HG03039 (cell line): Measurements from ENCODE around the gene CLEC4M.
"Not testable (repeated sequence)": the region's sequence is repeated elsewhere in the genome, so short reads cannot be mapped to it uniquely, and the experiment has no call there.

Experiments
- ATAC-seq: cut with Tn5 transposase; IDR thresholded peaks from one replicate; pipeline ENCODE4 v1.9.1; 2021; ENCODE audit warnings: mild to moderate bottlenecking, moderate library complexity; ENCODE audit not compliant: unreplicated experiment

The CLEC4M gene

DNA sequence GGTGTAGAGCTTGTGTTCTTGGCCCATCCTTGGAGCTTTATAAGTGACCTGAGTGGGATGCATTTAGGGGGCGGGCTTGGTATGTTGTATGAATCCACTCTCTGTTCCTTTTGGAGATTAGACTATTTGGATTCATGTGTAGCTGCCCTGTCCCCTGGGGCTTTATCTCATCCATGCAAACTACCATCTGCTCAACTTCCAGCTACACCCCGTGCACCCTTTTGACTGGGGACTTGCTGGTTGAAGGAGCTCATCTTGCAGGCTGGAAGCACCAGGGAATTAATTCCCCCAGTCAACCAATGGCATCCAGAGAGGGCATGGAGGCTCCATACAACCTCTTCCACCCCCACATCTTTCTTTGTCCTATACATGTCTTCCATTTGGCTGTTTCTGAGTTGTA lies 6.1 kb downstream of the CLEC4M start:
- no peak for ATAC-seq

DNA sequence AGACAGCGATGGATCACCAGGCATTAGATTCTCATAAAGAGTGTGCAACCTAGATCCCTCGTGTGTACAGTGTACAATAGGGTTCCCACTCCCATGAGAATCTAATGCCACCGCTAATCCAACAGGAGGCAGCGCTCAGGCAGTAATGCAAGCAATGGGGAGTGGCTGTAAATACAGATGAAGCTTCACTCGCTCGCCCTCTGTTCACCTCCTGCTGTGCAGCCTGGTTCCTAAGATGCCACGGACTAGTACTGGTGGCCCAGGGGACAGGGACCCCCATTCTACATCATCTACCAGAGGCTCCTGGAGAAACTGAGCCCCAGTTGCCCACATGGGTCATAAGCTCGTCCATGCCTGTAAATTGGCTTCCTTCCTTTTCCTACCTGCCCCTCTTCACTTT lies 8.0 kb downstream of the CLEC4M start:
- no peak for ATAC-seq

DNA sequence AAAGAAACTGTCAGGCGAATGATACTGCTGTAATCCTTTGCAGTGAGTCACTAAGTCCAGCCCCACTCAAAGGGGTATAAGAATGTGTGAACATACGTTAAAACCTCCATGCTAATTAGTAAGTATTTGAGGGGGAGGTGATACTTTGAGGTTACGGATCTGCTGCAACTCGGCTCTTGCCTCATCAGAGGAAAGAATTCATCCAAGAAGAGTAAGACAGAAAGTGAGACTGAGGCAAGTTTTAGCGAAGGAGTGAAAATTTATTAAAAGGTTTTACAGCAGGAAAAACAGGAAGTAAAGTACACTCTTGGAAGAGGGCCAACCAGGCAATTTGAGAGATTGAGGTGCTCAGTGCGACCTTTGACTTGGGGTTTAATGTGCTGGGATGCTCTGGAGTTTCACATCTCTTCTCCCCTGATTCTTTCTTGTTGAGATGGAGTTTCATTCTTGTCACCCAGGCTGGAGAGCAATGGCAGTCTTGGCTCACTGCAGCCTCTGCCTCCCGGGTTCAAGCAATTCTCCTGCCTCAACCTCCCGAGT lies 9.8 kb downstream of the CLEC4M start:
- no peak for ATAC-seq

DNA sequence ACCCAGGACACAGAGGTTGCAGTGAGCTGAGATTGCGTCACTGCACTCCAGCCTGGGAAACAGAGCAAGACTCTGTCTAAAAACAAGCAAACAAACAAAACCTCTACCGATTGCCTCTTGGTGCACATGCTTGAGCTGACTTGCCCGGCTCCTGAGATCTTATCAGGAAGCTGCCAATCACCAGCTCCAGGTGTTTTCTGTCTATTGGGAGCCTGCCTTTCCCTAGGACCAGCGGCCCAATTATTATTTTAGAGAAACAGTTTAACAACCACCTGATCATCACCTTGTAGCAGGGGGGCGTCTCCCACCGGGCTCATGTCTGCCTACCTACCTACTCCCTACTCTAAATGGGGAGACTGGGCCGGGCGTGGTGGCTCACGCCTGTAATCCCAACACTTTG lies 10.8 kb downstream of the CLEC4M start:
- ATAC-seq: no peak

DNA sequence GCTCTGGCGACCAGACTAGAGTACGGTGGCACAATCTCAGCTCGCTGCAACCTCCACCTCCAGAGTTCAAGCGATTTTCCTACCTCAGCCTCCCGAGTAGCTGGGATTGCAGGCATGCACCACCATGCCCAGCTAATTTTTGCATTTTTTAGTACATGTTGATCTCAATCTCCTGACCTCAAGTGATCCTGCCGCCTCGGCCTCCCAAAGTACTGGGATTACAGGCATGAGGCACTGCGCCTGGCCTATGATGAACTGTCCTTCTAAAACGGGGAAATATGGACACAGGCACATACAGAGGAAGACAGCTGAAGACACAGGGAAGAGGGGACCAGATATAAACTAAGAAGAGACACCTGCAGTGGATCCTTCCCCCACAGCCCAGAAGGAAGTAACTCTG lies 12.7 kb downstream of the CLEC4M start:
- ATAC-seq: no peak

DNA sequence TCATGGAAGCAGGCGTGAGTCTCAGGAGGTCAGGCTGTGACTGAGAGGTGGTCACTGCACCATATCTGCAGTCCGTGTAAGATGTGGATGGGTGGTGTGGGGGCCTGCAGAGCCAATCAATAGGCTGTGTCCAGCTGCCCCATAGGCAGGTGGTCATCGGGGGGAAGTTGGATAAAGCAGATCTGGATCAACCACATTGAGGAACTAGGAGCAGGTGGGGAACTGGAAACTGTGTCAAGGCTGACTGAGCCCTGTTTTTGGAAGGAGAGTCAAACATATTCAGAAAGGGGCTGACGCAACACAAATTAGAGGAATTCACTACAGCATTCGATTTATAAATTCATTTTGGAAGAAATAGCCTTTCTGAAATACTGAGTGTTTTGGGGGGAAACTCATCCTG lies 15.0 kb downstream of the CLEC4M start:
- no peak for ATAC-seq

DNA sequence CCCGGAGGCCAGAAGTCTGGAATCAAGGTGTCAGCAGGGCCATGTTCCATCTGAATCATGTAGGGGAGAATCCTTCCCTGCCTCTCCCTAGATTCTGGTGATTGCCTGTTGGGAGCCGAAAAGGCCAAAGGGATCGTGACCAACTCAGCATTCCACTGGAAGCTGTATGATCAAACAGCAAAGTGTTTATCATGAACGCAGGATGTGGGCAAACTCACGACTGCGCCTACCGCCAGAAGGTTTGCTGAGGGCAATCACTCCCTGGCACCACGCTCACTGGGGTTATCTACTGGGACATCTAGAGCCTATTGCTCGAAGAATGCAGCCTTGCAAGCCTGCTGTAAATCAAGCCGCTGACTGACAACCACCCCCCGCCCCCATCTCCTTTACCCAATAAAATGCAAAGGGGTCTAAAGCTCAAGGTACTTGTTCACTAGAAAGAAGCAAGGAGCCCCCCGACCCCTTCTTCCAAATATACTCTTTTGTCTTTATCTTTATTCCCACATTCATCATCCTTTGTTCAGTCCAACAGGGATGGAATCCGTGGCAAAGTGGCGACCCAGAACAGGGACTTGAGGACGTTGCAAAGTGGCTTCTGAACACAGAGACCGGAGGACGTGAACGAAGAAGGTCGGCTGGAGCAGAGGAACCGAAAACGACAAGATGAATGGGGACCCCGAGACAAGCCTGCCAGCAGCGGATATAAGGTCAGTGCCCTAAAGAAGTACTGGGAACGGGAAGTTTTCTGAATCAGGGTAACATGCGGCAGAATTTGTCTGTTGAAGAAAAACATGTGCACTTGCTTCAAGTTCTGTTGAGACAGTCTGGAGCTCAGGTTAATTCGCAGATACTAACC lies 16.8 kb downstream of the CLEC4M start:
- ATAC-seq: no peak

DNA sequence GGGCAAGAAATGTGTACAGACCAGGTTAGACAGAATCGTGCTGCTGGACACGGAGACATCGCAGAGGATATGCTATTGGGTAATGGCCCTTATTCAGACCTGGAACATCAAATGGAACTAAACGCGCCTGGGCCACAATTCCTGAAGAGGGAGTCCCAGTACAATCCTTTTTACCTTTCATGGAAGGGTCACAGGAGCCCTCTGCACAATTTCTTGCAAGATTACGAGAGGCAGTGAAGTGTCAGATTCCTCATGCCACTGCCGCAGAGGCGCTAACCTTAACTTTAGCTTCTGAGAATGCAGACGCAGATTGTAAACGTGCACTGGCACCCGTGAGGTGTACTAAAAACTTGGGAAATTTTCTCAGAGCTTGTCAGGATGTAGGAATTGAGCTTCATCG lies 18.1 kb downstream of the CLEC4M start:
- ATAC-seq: no peak

DNA sequence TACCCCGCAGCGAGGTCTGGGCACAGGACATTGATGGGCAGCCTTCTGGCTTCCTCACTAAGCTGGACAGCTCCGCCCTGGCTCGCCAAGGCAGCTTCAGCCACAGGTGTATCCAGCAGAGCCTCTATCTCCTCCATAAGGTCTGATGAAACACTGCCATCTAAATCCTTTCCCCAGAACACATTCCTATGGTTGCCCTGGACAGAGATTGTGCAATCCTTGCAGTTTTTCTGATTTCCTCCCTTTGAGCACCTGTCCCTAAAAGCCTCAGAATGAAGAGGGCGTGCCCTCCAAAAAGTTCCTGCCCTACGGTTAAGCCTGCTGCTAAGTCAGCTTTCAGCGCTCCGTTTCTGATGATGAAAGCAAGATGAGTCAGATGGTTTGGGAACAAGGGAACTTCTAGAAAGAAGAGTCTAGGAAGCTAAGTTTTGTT lies 21.0 kb downstream of the CLEC4M start:
- ATAC-seq: no peak

DNA sequence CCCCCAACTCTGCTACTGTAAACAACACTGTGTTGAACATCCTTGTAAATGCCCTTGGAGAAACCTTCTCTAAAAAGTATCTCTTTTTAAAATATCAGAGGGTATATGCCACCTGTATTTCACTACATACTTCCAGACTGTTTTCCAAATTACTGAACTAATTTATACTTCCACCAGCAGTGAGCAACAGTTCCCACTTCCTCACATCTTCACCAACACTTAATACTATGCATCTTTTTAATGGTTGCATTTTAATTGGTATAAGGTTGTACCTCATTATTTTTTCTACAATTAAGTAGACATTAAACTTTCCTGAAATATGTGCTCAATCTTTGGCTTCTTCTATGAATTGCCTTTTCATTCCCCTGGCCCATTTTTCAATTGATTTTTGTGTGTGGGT lies 21.8 kb downstream of the CLEC4M start:
- ATAC-seq: no peak

DNA sequence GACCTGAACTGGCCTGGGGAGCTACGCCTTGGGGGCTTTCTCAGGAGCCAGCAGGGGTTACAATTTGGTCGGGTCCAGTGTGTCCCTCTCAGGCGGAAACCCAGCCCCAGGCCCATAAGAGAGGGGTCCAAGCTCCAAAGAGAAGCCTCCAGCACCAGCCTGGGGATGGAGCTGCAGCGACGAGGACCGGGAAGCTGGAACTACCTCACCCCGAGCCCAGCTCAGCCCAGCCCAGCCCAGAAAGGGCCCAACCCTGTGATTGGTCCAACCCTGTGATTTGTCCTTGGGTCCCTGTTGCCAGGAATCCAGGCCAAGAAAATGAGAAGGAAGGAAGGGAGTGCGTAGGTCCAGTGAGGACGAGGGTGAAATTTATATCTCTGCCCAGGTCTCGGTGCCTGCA lies 24.1 kb downstream of the CLEC4M start:
- ATAC-seq: no peak

DNA sequence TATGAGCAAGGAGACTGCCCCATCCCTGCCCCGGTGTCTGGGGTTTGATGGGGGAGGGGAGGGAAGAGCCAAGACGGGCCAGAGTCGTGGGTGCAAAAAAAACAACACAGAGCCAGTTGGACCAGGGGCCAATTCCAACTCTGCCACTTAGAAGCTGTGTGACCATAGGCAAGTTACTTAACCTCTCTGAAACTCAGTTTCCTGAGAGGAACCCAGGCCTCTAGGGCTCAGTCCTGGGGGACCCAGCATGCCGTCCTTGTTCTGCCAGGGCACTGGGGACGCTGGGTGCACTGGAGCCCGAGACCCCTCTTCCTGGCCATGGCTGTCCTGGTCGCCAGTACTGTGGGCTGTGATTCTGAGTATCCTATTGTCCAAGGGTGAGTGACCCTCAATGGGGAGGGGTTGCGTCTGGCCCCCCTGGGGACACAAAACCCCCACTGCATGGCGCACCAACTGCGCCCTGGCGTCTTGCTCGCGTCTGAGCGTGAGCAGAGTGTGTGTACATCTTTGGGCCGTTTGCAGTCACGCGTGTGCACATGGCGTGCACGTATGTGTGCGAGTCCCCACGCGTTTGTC lies 24.6 kb downstream of the CLEC4M start:
- no peak for ATAC-seq

DNA sequence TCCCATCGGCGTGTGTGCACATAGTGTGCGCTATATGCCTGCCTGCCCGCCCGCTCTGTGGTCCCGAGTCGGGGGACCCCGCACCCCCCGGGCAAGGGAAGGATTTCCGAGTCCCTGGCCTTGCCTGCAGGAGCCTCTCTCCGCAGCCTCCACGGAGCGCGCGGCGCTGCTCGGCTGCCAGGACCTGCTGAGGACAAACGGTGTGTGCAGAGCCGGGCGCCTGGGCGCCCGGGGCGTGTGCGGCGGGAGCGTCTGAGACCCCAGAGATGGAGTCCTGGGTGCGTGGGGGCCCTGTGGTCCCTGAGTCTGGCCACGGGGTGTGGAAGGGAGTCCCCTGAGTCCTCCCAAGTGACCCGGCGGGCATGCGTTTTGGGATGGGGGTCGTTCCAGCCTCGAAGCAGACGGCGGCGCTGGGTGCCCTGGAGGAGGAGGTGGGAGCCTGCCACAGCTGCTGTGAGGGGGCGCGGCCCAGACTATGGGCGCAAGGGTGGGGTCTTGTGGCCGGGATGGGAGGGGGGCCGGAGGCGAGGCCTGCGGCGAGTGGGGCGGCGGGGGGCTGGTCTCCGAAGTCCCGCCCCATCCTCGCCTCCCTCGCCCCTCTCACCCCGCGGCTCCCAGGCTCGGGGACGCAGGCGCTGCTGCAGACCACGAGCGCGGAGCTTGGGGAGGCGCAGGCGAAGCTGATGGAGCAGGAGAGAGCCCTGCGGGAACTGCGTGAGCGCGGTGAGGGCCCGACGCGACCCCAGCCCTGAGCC lies 25.3 kb downstream of the CLEC4M start:
- no peak for ATAC-seq

DNA sequence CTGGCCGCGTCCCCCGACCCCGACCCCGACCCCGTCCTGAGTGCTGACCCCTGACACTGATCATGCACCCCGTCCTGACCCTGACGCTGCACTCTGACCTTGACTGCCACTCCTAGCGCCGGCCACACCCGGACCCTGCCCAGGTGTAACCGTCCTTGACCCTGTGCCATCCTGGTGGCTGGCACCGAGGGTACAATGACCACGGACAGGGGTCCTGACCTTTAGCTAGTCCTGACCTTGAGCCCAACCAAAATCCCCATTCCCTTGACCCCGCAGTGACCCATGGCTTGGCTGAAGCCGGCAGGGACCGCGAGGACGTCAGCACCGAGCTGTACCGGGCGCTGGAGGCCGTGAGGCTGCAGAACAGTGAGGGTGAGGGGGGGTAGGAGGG lies 25.9 kb downstream of the CLEC4M start:
- no peak for ATAC-seq

DNA sequence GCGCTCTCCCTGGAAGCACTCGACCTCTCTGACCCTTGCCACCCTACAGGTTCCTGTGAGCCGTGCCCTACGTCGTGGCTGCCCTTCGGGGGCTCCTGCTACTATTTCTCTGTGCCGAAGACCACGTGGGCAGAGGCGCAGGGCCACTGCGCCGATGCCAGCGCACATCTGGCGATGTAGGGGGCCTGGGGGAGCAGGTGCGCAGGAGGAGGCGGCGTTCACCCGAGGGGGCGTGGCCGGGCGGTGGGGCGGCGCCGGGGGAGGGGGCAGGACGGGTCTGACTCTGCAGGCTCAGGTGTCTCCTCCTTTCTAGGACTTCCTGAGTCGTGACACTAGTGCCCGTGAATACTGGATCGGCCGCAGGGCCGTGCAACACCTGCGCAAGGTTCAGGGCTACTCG lies 26.4 kb downstream of the CLEC4M start:
- ATAC-seq: no peak

DNA sequence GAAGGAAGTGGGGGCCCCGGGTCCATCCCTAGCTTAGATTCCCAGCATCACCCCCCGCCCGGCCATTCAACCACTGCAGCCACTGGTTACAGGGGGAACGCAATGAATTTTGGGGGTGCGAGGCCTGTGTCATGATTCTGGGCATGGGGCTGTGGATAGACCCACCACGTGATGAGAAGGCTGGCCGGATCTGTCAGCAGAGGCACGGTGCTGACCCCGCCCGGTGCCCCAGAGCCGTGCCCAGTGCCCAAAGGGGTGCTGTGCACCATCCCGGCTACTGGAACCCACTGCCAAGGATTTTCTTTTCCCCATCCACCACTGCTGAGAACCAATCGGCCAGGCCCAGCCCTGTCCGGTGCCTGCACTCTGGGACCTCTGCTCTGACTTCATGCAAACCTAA lies 27.4 kb downstream of the CLEC4M start:
- no peak for ATAC-seq

DNA sequence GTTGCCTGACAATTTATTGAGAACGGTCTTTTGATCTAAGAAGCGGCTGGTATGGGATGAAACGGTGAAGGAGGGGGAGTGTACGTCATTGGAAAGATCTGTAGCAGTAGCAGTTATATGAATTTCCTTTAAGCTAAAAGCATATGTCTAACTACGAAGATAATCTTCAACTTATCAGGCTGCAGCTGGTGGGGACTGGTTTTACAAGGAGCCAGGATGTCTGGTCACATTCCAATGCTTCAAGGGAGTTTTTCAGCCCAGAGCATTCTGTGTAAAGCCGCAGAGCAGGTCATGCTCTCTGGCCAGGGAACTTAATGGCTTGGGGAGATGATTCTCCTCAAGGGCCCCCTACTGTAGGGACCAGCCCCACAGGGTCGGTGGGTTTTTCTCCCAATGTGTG lies 29.2 kb downstream of the CLEC4M start:
- ATAC-seq: no peak

DNA sequence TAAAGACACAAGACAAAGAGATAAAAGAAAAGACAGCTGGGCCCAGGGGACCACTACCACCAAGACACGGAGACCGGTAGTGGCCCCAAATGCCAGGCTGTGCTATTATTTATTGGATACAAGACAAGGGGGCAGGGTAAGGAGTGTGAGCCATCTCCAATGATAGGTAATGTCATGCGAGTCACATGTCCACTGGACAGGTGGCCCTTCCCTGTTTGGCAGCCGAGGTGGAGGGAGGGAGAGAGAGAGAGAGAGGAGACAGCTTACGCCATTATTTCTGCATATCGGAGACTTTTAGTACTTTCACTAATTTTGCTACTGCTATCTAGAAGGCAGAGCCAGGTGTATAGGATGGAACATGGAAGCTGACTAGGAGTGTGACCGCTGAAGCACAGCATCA lies 29.7 kb downstream of the CLEC4M start:
- not testable (repeated sequence) for ATAC-seq

DNA sequence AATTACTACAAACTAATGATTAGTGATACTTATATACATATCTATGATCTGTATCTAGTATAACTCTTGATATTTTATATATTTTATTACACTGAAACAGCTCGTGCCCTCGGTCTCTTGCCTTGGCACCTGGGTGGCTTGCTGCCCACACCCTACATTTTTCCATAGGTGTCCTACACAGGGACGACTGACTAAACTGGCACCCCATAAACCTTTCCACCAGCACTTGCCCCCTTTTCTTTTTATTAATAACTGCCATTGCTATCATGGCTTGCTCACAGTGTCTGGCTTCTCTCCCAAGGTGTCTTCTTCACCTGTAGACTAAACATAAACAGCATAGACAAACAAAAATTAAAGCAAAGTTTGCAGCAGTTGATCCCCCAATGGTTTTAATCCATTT lies 30.4 kb downstream of the CLEC4M start:
- ATAC-seq: no peak

DNA sequence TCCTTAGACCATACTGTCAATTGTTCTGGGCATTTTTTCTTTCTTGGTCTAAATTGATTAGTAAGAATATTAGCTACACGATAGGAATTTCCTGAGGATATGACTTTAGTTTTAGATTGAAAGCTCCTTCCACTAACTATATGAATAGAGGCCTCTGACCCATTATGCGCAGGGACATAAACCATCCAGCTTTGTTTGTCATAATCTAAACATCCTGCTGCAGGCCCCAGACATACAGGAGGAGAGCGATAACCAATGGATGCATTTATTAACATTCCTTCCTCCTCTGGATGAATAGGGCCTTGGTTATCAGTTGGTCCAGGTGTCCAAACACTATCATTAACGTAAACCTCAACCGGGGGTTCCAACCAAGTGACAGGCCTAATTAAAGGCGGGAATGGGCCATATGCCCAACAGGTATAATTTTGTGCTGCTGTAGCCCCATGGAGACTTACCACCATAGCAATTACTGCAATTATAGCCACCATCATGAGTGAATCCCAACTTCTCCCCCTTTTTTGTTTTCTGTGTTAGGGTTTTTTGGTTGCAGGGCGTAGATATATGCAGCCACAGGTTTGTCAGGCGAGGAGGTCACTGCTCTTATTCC lies 32.6 kb downstream of the CLEC4M start:
- no peak for ATAC-seq

DNA sequence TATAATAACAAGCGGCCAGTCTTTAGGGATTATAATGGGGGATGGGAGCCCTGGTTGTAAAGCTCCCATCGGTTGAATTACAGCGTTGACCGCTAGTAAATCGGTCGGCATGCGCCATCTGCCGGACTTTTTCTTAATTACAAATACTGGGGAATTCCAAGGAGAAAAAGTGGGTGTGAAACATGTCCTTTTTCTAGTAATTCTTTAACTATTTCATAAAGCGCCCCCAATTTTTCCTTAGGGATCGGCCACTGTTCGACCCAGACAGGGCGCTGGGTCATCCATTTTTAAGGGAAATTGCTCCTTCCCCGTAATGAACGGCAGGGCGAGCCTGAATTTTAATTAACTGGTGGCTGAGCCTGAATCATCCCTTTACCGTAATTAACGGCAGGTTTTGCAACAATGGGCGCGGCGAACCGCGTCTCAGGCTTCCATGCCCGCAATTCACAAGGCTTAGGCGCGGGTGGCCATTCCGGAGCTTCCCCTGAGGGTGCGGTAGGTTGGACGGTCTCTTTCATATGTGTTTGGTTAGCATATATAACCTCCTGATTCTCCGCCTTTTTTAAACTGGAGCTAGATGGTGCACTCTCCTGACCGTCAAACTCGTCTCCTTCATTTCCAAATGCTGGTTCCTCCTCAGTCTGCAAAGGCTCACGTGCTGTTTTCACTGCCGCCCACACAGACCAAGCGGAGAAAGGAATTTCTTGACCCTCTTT lies 36.8 kb downstream of the CLEC4M start:
- ATAC-seq: no peak
